Suppressor macrophage treated with lipopolysaccharide for 1 hour (primary cell): ENCODE data around the gene GRIK1.
"Not testable (repeated sequence)": the region's sequence is repeated elsewhere in the genome, so short reads cannot be mapped to it uniquely, and the experiment has no call there.

Source experiments
- DNase-seq, 3 donors: peaks; one replicate each; pipeline ENCODE4 v3.0.0-alpha.2; 2020 to 2022

The GRIK1 gene

DNA sequence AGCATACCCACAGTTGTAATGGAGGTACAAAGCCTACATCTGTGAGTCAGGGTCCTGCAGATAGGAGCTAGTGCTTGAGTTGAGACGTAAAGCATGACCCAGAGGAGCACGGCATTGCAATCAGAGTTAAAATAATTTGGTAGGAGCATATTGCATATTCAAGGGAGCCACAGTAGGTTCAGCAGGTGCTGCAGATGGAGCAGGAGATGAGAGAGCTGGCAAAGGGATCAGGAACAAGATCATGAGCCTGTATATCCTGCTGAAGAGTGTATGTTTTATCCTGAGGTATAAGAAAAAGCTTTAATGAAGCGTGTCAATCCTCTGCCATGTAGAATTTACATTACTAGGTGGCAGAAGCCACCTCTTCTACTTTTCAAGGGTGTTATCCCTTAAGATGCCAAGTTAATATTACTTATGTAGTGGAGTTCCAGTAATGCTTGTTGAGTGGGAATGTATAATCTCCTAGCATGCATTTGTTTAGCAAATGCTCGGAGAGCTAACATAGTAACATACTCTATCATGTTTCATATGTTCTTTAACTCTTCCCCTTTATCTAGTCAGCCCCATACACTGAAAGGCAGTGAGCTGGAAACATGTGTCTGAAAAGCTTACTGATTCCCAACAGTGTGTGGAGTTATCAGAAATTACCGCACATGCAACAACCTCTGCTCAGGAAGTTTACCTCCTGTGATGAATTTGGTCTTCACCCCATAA lies 300.3 kb downstream of the GRIK1 start:
- DNase-seq: no peak

DNA sequence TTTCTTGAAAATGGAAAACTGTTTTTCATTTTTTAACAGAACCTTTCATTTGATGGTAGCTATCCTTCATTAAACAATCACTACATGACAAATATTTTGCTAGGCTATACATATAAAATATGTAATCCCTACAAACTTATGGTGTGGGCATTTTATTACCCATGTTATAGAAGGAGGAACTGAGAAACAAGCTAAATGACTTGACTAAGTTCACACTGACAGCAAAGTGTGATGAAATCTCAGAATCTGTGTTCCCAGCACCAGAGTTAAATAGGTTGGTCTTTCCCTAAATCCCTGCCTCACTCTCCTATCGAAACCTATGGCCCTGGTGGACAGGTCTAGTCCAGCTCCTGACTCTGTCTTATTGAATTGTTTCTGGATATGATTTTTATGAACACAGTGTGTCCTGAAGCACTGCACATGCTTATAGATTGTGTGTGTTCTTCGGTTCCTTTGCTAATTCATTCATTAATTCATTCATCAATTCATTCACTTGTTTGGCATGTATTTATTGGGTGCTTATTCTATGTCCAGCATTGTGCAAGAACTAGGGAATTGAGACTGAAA lies 301.0 kb downstream of the GRIK1 start:
- peak; percentile 22 to 59 (median 47) for DNase-seq

DNA sequence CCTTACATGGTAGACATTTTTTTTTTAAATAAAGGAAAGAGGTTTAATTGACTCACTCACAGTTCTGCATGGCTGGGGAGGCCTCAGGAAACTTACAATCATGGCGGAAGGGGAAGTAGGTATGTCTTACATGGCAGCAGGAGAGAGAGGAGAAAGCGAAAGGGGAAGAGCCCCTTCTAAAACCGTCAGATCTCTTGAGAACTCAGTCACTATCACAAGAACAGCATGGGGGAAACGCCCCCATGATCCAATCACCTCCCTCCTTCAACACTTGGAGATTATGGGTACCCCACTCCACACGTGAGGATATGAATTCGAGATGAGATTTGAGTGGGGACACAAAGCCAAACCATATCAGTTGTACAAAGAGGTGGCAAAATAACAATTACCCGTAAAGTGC lies 301.7 kb downstream of the GRIK1 start:
- peak; percentile 24 to 53 (median 29) for DNase-seq

DNA sequence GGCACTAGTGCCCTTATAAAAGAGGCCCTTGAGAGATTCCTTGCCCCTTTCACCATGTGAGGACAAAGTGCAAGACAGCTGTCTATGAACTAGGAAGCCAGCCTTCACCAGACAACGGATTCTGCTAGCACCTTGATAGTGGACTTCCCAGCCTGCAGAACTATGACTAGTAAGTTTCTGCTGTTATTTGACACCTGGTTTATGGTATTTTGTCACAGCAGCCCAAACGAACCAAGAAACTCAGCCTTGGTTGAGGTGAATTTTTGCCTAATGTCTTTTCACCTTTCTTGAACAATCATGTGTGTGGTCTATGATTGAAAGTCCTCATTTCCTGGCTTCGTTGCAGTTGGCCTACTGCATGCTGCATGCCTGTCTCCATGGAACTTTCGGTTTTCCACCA lies 302.2 kb downstream of the GRIK1 start:
- DNase-seq: no peak

DNA sequence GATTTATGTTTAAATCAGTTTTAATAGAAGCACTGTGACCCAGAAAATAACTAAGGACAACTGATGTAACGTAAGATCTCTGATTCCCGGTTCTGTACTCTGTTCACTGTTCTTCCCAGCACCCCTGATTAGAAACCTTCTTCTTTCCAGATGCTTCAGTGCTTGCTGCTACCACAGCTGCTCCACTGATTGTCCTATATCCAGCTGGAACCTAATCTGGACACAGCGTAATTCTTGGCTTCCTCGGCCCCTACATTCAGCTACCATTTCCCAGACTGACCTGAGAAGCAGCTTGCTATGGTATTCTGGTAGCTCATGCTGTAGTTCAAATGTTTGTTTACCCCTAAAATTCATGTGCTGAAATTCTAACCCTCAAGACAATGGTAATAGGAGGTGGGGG lies 302.7 kb downstream of the GRIK1 start:
- DNase-seq: no peak

DNA sequence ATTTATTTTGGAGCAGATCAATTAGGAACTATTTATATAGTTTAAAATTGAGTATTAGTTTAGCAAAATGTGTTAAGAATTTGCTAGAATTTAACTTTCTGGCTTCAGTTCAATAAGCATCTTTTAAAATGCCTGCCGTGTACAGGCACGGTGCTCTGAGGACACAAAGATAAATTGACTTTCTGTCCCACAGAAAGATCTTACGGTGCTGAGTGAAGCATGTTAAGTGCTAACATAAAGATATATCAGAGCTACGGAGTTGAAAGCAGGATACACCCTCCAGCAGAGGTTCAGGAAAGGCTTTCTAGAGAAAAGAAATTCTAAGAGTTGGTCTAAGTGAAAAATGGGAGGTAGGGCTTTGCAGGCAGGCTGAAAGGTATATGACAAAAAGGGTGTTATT lies 305.4 kb downstream of the GRIK1 start:
- no peak for DNase-seq

DNA sequence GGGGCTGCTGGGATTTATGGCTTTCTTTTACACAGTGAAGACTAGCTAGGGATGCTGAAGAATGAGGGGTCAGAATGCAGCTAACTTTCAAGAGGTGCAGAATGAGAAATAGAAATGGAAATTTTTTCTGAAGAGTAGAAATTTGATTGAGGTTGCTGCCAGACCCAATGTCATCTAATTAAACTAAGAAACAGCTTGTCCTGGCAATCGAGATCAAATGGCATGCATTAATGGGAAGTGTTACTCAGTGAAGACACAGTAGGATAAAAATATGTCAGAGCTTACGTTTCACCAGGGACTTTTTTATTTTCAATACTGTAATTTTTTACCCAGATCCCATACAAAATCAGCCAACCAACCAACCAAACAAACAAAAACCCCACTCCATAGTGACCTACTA lies 306.0 kb downstream of the GRIK1 start:
- no peak for DNase-seq

DNA sequence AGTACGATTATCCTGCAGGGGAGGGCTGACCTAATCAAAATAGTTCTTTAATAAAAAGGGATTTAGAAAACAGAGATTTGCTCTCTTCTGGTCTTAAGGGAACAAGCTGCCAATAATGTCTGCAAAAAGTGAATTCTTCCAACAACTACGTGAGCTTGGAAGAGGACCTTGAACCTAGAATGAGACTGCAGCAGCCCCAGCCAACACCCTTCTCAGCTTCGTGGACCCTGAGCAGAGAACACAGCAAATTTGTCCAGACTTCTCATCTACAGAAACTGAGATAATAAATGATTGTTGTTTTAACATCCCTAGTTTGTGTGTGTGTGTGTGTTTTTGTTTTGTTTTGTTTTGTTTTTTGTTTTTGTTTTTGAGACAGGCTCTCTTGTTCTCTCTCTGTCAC lies 309.4 kb downstream of the GRIK1 start:
- DNase-seq: no peak

DNA sequence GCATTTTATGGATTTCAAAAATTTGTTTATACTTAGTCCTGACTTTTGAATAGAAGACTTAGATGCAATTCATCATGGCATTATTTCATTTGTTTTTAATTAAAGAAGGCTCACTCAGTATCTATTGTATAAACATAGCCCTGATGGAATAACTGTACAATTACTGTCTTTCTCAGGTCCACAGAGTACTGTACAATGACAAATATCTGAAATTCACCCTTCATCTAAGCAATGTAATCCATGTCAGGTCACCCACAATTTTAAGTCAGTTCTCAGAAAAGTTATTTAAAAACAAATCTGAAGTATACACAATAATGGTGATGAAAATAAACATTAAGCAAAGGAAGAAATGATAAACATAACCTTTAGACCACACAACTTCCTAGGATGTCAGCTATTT lies 311.9 kb downstream of the GRIK1 start:
- no peak for DNase-seq

DNA sequence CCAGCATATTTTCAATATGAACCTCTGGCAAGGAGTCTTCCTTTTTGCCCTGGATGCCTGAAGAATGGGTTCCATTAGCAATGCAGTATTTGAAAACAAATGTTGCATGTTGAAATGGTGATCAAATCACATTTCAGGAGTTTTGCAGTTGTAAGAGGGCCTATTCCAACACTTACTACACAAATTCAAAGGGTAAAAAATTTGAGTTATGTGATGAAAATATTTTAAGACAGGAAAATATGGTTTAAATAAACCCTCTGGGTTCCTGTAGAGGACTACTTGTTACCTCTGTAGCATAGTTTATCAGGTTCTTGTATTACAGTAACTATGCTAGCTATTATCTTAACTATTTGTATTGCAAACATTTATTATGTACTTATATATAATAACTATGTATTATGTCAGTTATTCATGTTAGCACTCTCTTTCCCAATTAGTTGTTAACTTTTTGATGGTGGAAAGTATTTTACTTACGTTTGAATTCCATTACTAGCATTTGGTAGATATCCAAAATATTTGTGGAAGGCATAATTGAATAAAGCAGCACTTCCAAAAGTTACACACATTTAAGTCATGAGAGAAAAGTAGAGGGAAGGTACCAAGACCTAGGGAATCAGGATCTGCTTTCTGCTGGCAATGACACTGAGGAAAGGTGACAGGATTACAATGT lies 312.9 kb downstream of the GRIK1 start:
- DNase-seq: no peak

DNA sequence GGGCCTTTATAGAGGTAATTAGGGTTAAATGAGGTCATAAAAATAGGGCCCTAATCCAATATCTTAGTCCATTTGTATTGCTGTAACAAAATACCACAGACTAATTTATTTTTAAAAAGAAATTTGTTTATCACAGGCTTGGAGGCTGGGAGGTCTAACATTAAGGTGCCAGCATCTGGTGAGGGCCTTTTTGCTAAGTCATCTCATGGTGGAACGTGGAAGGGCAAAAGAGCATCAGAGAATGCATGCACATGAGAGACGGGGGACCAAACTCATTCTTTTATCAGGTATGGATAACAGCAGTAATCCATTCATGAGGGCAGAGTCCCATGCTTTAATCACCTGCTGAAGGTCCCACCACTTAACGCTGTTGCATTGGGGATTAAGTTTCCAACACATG lies 313.8 kb downstream of the GRIK1 start:
- DNase-seq: no peak

DNA sequence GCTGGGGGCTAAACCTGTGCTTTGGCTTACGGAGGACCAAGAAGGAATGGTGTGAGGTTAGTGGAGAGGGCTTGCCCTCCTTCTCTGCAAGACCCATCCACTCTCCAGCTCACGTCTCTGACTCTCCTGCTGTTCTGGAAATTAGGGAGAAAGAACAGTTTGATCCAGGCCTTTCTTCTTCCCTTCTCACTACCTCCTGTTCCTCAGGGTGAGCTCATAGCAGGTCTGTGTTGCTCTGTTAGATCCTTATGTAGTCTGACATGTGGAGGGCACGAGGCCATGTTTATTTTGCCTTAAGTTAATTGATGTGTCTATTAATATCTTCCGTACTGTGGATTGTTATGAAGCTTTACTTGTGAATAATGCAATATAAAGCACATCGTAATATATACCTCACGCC lies 315.0 kb downstream of the GRIK1 start:
- DNase-seq: no peak

DNA sequence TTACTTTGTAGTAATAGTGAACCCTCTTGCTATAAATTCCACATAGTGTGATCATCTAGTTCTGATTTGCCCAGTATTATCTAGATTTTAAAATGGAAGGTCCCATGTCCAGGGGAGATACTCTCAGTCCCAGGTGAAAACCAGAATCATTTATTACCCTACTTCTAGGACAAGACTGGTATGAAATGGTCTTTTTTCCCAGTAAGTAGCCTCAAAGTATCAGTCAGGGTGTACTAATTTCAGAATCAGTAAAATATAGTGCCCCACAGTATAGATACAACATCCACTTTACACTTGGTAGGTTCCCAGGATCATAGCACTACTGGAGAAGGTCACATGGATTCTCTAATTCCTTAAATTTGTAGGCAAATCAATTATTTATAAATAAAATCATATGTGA lies 318.3 kb downstream of the GRIK1 start:
- no peak for DNase-seq

DNA sequence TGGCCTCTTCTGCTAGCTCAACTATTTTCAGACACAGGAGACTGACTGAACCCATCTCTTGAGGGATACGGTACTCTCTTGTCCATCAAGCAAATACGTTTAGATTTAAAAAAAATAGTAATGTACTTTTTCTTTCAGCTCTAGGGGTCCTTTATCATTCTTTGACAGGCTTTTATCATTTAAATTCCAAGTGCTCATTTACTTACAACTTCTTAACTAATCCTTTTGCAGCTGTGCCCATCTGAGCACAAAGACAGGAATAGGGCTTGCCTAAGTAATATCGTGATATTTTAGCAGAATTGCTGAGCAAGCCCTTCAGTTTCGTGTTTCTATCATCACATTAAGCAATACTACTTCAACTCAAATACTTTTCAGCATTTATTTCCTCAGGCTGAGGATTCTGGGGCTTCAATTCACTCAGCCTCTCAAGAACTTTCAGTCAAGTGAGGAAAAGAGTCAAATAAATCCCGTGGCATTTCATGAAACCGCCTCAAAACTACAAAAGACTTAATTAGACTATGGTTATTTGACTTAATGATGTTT lies 323.5 kb downstream of the GRIK1 start:
- no peak for DNase-seq

DNA sequence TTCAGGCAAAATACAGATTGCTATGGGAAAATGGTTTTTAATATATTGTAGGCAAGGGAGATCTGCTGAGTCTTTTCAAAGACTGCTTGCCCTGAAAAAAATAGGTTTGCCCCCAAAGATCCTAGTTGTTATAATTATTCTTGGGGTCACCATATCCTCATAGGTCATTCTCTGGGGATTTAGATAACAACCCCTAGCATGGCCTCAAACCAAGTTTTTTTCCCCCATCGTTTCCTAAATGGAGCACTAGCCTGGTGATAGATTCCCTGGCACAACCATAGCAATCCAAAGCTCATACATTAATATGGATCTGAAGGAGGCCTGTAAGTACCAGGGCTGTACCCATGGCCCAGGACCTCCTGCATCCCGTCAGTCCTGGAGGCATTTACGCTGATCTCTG lies 325.9 kb downstream of the GRIK1 start:
- DNase-seq: no peak

DNA sequence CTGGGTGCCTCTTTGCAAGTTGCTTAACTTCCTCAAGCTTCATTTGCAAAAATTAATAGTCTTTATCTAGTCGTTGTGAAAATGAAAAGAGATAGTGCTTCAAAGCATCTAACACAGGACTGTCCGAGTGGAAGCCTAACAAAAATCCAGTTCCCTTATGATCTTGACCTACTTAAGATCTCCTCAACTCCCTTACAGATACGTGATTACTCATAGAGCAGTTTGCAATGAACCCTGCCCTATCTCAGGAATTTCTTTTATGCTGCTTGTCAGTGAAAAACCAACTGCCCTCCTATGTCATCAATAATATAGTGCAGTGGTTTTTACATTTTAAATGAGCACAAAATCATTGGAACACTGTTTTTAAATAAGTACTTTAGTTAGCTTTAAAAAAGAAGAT lies 326.8 kb downstream of the GRIK1 start:
- DNase-seq: no peak

DNA sequence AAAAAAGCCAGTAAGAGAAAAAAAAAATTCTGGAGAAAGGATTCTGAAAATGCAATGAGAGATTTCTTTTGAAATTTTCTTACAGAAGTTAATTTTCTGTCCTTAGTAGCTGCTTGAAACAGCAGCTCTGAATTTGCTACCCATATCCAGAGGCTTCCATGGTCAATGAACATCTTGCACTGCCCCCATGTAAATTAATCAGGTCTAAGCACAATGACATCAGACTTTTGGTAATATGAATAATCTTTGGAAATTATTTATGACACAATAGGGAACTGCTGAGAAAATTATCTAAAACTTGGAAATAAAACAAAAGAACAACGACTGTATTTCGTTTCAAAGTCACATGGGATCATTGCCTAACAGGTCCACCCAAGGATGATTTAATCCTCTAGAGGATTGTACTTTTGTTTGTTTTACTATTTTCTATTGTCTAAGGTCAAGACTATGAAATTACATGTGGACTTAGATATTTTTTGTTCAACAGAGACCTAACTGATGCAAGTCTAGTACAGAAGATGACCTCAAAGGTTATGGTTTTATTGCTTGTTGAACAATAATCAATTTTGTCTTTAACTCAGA lies 328.9 kb downstream of the GRIK1 start:
- no peak for DNase-seq

DNA sequence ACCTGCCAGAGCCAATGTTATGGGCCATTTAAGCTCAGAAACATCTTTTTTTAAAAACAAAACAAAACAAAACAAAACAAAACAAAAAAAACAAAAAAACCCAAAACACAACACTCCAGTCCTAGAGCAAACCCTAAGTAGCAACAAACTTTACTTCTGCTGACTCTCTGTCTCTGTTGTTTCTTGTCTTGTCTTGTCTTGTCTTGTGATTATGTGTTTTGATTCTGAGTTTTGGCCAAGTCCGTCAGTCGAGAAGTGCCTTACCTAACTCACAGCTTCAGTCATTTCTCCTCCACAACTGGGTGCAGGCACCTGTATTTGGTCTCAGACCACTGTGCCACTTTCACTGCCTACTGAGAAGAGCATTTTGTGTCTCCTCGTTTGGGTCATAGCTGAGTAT lies 333.2 kb downstream of the GRIK1 start:
- no peak for DNase-seq

DNA sequence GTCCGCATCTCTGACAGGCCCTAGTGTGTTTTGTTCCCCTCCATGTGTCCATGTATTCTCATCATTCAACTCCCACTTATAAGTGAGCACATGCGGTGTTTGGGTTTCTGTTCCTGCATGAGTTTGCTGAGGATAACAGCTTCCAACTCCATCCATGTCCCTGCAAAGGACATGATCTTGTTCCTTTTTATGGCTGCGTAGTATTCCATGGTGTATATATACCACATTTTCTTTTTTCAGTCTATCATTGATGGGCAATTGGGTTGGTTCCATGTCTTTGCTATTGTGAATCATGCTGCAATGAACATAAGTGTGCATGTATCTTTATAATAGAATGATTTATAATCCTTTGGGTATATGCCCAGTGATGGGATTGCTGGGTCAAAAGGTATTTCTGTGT lies 334.6 kb downstream of the GRIK1 start:
- DNase-seq: not testable (repeated sequence)

DNA sequence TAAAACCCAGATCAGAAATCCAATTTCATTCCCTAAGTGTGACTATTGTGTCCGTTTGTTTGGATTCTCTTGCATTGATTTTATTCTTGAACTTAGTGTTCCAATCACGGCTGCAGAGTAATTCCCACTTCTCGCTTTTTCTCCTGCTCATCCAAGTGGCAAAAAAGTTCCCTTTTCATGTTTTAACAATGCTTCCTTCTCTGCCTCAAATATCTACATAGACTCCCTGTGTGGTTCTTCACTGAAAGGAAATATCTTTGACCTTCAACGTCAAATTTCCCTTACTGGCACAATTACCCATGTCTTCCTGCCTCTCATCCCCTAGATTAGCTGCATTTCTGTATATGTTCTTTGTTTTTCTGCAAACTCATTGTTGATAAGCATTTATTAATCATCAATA lies 335.7 kb downstream of the GRIK1 start:
- DNase-seq: no peak

DNA sequence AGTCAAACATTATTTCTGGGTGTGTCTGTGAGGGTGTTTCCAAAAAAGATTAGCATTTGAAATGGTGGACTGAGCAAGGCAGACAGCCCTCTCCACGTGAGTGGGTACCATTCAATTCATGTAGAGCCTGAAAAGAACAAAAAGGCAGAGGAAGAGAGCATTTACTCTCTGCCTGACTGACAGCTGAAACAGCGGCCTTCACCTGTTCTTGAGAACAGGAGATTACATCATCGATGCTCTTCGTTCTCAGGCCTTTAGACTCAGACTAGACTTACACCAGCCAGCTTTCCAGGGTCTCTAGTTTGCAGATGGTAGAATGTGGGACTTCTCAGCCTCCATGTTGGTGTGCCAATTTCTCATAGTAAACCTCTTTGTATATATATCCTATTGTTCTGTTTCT lies 338.7 kb downstream of the GRIK1 start:
- no peak for DNase-seq

DNA sequence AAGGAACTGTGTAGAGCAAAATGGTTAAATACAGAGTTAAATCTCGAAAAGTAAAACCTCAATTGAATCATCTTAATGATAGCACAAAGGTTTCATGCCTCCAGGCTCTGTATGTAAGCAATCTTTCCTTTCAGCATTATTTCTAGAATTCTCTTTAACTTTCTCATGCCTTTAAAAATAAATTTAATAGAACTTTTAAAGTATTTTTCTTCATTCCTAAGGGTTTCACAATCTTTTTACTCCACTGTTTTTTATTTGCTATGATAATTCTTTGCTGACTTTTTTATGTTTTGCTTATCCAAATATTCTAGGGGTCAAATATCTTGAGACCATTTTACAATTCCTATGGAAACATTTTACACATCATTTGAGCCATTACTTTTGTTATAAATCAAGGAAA lies 353.1 kb downstream of the GRIK1 start:
- no peak for DNase-seq

DNA sequence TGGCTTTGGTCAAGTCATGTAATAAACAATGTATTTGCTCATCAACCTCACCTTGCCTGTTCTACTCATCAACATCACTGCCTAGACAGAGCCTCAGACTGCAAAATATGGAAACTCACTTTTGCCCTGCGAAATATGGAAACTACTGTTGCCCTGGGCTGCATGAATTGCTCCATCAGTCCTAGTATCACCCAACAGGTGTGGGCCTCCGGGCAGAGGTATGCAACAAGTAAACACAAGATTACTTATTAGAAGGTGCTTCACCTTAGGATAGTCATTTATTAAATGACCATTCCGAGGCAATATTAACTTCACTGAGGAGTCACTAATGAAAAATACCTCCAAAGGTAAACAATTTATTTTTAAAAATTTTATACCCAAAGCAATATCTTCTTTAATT lies 354.3 kb downstream of the GRIK1 start:
- no peak for DNase-seq

DNA sequence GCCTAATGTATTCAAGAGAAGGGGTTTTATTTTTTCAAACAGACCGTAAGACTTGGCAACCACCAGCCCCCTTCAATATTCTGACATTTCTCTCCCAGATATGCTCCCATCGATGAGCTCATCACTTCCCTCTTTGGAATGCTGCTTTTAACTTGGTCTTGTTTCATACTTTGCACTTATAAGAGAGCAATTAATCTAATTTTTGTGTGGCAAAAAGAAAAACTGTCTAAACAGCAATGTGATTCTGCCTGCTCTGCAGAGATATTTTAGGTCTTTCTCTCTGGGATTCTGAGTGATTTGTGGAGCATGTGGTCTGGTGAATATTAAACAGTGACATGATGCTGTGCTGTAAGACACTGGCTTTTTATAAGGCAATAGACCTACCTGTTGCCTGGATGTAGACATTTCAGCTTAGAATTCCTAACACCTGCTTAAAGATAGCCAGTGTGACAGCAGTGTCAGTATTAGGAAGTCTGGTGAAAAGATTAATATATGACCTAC lies 356.3 kb downstream of the GRIK1 start:
- DNase-seq: no peak
